T47D (cell line): ENCODE data around the gene C21orf58.

Experiments used
- DNase-seq, 2 experiments: peaks; one replicate each; pipeline versions ENCODE4 v3.0.0 to v3.0.0-alpha.2; 2011 to 2012; ENCODE audit warnings: low read depth in 1 of 2, low spot score in 1 of 2
- JUND ChIP-seq: IDR thresholded peaks from 2 replicates; pipeline ENCODE4 v1.6.1; 2012; ENCODE audit warnings: low read depth
- in situ Hi-C: cut with HindIII; loops from 2 replicates; pipeline ENCODE4 v1.10.0; 2016; ENCODE audit warnings: low sequenced_read_pairs, low pct_unique_long_range_greater_than_20kb

The C21orf58 gene

GRCh38 chr21:46361176-46361575 lies 37.5 kb upstream of the C21orf58 start:
- DNase-seq = no peak
- TF ChIP-seq JUND = no peak
- in situ Hi-C loops = no loop called here

DNA sequence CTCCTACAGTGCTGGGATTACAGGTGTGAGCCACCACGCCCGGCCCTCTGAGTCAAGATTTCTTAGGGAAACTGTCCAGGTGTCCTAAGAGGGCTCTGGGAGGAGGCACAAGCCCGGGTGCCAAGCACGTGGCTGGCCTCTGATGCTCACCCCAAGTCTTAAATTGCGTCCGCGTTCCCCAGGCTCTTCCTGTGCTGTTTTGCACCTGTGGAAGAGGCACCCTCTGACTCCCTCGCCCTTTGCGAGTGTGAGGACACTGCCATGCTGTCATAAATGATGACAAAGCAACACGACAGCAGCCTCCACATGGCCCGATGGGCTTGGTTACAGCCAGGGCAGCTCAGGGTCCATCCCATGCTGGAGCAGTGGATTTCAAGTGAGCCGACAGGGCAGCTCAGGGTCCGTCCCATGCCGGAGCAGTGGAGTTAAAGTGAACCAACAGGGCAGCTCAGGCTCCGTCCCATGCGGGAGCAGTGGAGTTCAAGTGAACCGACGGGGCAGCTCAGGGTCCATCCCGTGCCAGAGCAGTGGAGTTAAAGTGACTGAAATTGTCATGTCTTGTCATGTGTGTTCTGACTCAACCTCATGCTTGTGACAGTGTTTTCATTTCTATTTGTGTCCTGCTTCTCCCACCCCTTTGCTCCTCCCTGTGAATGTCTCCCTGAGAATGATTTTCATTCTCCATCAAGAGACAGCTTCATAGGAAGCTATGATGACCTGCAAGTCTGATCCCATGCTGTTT lies 34.2 kb upstream of the C21orf58 start:
- no peak for TF ChIP-seq JUND
- no peak for DNase-seq
- in situ Hi-C loops = no loop called here

DNA sequence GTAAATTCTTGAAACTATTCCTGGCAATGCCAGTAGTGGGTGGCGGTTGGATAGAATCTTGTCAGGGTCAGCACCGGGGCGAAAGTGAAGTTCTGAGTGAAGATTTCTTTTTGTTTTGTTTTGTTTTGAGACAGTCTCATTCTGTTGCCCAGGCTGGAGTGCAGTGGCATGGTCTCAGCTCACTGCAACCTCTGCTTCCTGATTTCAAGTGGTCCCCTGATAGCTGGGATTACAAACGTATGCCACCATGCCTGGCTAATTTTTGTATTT lies 33.6 kb upstream of the C21orf58 start:
- no peak for TF ChIP-seq JUND
- in situ Hi-C loops = no loop called here

DNA sequence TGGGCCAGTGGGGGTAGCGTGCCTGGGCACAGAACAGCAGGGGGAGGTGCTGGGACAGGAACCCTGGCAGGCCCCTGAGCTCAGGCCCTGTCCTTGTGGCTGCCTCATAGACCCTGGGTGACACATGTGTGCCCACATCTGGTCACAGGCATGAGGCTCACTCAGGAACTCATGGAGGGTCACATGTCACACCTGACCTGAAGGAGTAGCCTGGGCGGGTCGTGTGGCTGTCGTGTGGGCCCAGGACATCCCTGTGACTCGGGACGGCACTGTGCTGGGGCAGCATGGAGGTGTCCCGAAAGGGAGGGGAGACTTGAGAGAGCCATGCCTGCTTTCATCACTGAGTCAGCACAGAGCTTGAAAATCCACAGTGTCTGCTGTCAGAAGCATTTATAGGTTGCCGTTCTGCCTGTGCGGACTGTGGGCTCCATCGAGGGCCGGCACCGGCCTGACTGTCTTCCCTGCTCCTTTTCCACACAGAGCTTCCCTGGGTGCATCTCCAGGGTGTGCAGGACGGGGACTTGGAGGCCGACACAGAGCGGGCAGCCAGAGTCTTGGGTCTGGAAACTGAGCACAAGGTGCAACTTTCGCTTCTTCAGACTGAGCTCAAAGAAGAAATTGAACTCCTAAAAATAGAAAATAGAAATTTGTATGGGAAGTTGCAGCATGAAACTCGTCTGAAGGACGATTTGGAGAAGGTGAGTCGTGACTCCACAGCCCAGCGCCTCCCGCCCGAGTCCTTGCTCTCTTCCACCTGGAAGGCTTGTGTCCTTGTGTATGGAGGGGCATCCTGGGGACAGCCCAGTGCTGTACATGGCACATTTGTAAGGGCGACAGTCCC lies 33.0 kb upstream of the C21orf58 start:
- in situ Hi-C loops = no loop called here
- no peak for DNase-seq
- no peak for TF ChIP-seq JUND

More for the DNA sequence above, 33.6 kb upstream of the C21orf58 start:
- no peak for DNase-seq

DNA sequence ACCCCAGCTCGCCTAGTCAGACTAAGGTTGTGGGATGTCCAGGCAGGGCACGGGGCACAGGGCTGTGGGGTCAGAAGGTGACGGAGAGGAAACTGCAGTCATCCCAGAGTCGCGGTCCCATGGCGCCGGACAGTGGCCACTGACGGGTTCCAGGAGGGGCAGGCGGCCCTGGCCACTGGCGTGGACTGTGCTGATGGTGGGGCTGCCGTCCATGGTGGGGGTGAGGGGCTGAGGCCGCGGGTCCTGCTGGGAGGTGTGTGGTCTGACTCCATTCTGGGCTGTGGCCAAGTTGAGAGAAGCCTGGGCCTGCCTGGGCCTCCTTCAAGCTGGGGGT lies 32.3 kb upstream of the C21orf58 start:
- TF ChIP-seq JUND = no peak
- in situ Hi-C loops = no loop called here
- no peak for DNase-seq

DNA sequence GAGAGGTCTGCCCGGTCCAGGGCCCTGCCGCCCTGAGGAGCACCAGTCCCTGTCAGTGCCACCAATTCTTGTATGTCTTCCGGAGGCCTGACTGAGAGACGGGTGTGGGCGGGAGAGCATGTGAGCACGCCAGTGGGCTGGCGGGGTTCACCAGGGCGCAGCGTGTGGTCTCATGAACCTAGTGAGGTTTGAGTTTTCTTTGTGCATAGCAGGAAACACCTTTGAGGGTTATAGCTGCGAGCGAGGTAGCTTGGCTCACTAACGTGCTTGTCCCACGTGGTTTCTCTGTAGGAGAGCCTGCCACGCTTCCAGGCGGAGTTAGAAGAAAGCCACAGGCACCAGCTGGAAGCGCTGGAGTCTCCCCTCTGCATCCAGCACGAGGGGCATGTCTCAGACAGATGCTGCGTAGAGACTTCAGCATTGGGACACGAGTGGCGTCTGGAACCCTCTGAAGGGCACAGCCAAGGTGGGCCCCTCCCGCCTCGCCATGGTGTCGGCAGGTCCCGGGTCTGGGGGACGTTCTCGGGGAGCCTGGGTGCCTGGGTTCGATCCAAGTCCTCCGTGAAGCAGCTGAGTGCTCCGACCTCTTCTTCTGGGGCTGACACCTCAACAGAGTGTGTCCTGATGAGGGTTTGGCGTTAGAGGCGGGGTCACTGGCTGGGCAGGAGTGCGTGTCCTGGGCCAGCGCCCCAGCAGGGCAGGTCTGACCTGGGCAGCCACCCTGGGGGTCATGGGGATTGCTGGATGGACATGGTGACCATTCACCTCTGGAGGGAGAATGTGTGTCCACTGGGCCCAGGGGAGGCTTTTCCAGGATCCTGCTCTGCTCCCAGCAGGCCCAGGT lies 31.7 kb upstream of the C21orf58 start:
- no peak for TF ChIP-seq JUND
- DNase-seq = no peak
- in situ Hi-C loops = no loop called here

GRCh38 chr21:46354518-46354917 lies 30.8 kb upstream of the C21orf58 start:
- TF ChIP-seq JUND = no peak
- in situ Hi-C loops = no loop called here
- DNase-seq = no peak

- in situ Hi-C loops = no loop called here
- no peak for DNase-seq
- no peak for TF ChIP-seq JUND
Measured at GRCh38 chr21:46354046-46354445, 30.4 kb upstream of the C21orf58 start.

DNA sequence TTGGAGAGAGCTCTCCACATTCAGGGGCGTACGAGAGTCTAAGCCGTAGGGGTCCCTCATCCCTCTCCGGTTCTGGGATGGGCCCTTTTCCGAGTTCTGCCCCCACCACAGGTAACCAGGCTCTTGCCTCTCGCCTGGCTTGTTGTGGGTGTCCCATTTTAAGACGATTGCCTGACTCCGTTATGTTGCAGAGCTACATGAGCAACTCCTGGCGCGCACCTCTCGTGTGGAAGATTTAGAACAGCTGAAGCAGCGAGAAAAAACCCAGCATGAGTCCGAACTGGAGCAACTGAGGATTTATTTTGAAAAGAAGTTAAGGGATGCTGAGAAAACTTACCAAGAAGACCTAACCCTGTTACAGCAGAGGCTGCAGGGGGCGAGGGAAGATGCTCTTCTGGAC lies 29.2 kb upstream of the C21orf58 start:
- in situ Hi-C loops = no loop called here
- TF ChIP-seq JUND = no peak
- no peak for DNase-seq

DNA sequence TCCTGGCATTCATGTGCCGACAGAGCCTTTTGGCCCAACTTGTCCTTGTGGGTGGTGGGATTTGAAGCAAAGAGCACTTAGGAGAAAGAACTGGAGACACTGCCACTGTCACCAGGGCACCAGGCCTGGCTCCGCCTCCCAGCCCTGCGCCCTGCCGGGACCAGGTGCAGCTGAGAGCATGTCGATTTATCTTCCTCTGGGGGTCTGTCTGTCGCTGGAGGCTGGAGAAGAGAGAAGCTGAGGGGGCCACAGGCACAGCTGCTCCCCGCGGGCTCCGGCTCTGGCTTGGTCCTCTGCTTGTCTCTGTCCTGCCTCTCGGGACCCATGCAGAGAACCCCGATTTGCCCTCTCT lies 28.5 kb upstream of the C21orf58 start:
- DNase-seq = no peak
- in situ Hi-C loops = no loop called here
- TF ChIP-seq JUND = no peak

- TF ChIP-seq JUND = no peak
- in situ Hi-C loops = no loop called here
Measured at GRCh38 chr21:46351476-46352163, 27.9 kb upstream of the C21orf58 start.

GRCh38 chr21:46350981-46351380 lies 27.3 kb upstream of the C21orf58 start:
- in situ Hi-C loops = no loop called here
- DNase-seq = no peak
- no peak for TF ChIP-seq JUND

More at GRCh38 chr21:46351476-46352163, 27.9 kb upstream of the C21orf58 start:
- DNase-seq = peak in 1 of 2 experiments; percentile 82
